Spleen (tissue), 7 donors: ENCODE data around the gene PDCD1LG2.

ENCODE experiments used
- CTCF ChIP-seq, 11 experiments: fragments of 200-600 bp in 7 of 11; fragments of 450-650 bp in 4 of 11; sonication (generic) in 4 of 11; IDR thresholded peaks in 8 of 11; conservative IDR thresholded peaks in 3 of 11; 1 replicate in 7 of 11; 2 replicates in 4 of 11; pipeline versions ENCODE4 v1.4.0 to v1.8.0; 2016 to 2021; ENCODE audit warnings: antibody characterized with exemption in 11 of 11, inconsistent platforms in 4 of 11, mild to moderate bottlenecking in 1 of 11
- POLR2A ChIP-seq, 3 donors: fragments of 450-650 bp; IDR thresholded peaks; one replicate each; pipeline ENCODE4 v1.5.1; 2017; ENCODE audit warnings: antibody characterized with exemption in 3 of 3, mild to moderate bottlenecking in 1 of 3
- POLR2AphosphoS5 ChIP-seq, 3 donors: sonication (generic); formaldehyde crosslinking; IDR thresholded peaks; one replicate each; pipeline ENCODE4 v1.5.1; 2017; ENCODE audit warnings: antibody characterized with exemption in 3 of 3
- donor health status: DM: no; HTN: no; CAD: no; lungs with moderate emphysema.
- donor health status: DM: no; HTN: no; CAD: no.
- donor health status: DM: no; HTN: no; CAD: no.

- TF ChIP-seq POLR2A (IDR thresholded peaks at IDR 0.05) = no peak
- no peak for TF ChIP-seq CTCF (IDR thresholded peaks at IDR 0.05 in 8 of 11, conservative IDR thresholded peaks at IDR 0.05 in 3 of 11)
- no peak for TF ChIP-seq POLR2AphosphoS5 (IDR thresholded peaks at IDR 0.05)
Observed at GRCh38 chr9:5489630-5490490, 20.5 kb upstream of the PDCD1LG2 start.
